HEK293 (cell line): ENCODE measurements around the gene ZNF32.

Source experiments
- CTCF ChIA-PET: fragments of 350-600 bp; formaldehyde crosslinking; extraction: SDS; loops from one replicate; lab custom pipeline; 2021; ENCODE audit warnings: antibody characterized with exemption; lab: Yijun Ruan, JAX
- POLR2A ChIA-PET: fragments of 300-600 bp; formaldehyde crosslinking; extraction: SDS; loops from one replicate; lab custom pipeline; 2020; ENCODE audit warnings: antibody characterized with exemption, inconsistent platforms; lab: Yijun Ruan, JAX
- H3K27ac ChIP-seq: fragments of 200-500 bp; sonication (Bioruptor generic); 2 replicates; pipeline ENCODE4 v1.5.1; 2014; ENCODE audit warnings: low read depth, low read length, control low read depth, inconsistent platforms; ENCODE audit errors: extremely low read depth
- H3K36me3 ChIP-seq, 2 experiments: fragments of 200-500 bp in 1 of 2; sonication (Bioruptor generic) in 1 of 2; 1 replicate in 1 of 2; 2 replicates in 1 of 2; pipeline ENCODE4 v1.5.1; 2014 to 2017; ENCODE audit warnings: inconsistent platforms in 2 of 2, low read length in 2 of 2; ENCODE audit not compliant: control insufficient read depth in 2 of 2, insufficient read depth in 1 of 2
- H3K4me1 ChIP-seq: fragments of 200-500 bp; sonication (Bioruptor generic); 2 replicates; pipeline ENCODE4 v1.5.1; 2014; ENCODE audit warnings: mild to moderate bottlenecking, low read length, inconsistent platforms; ENCODE audit not compliant: control insufficient read depth, insufficient read depth
- H3K4me3 ChIP-seq: 2 replicates; pipeline ENCODE4 v1.5.1; 2011; ENCODE audit warnings: low read depth, mild to moderate bottlenecking, control low read depth, low read length, moderate library complexity
- H3K9me3 ChIP-seq: fragments of 200-500 bp; sonication (Bioruptor generic); 2 replicates; pipeline ENCODE4 v1.5.1; 2014; ENCODE audit warnings: low read depth, low read length, inconsistent platforms; ENCODE audit not compliant: control insufficient read depth, insufficient read depth
- BCL11B ChIP-seq: fragments of 450-650 bp; formaldehyde crosslinking; IDR thresholded peaks from 2 replicates; pipeline ENCODE4 v1.5.1; 2016; ENCODE audit warnings: low read depth, missing biosample characterization, missing genetic modification characterization
- MEIS1 ChIP-seq: sonication (generic); formaldehyde crosslinking; IDR thresholded peaks from 2 replicates; pipeline ENCODE4 v1.8.1; 2022; ENCODE audit warnings: missing genetic modification reagents, mild to moderate bottlenecking, borderline replicate concordance
- ZBTB8A ChIP-seq: fragments of 450-650 bp; formaldehyde crosslinking; IDR thresholded peaks from 2 replicates; pipeline ENCODE4 v1.5.1; 2016; ENCODE audit warnings: missing biosample characterization, missing genetic modification characterization
- ZIC2 ChIP-seq: fragments of 450-650 bp; formaldehyde crosslinking; IDR thresholded peaks from 2 replicates; pipeline ENCODE4 v1.5.1; 2016; ENCODE audit warnings: missing biosample characterization, missing genetic modification characterization
- ZNF223 ChIP-seq: fragments of 450-650 bp; formaldehyde crosslinking; IDR thresholded peaks from 2 replicates; pipeline ENCODE4 v1.5.1; 2016; ENCODE audit warnings: missing biosample characterization, missing genetic modification characterization
- ZNF426 ChIP-seq: fragments of 450-650 bp; formaldehyde crosslinking; IDR thresholded peaks from 2 replicates; pipeline ENCODE4 v1.5.1; 2017; ENCODE audit warnings: missing biosample characterization, missing genetic modification characterization, mild to moderate bottlenecking, inconsistent platforms, moderate library complexity
- ZNF473 ChIP-seq: fragments of 450-650 bp; formaldehyde crosslinking; IDR thresholded peaks from 2 replicates; pipeline ENCODE4 v1.5.1; 2017; ENCODE audit warnings: missing biosample characterization, missing genetic modification characterization
- ZNF629 ChIP-seq: fragments of 450-650 bp; formaldehyde crosslinking; IDR thresholded peaks from 2 replicates; pipeline ENCODE4 v1.5.1; 2017; ENCODE audit warnings: missing biosample characterization, missing genetic modification characterization
- ZNF701 ChIP-seq: fragments of 450-650 bp; formaldehyde crosslinking; IDR thresholded peaks from 2 replicates; pipeline ENCODE4 v1.5.1; 2016; ENCODE audit warnings: missing biosample characterization, missing genetic modification characterization
- ZNF707 ChIP-seq: fragments of 450-650 bp; formaldehyde crosslinking; IDR thresholded peaks from 2 replicates; pipeline ENCODE4 v1.5.1; 2016; ENCODE audit warnings: missing biosample characterization, missing genetic modification characterization
- ZNF776 ChIP-seq: fragments of 450-650 bp; formaldehyde crosslinking; IDR thresholded peaks from 2 replicates; pipeline ENCODE4 v1.5.0; 2017; ENCODE audit warnings: missing biosample characterization, missing genetic modification characterization, borderline replicate concordance
- ZNF777 ChIP-seq: fragments of 450-650 bp; formaldehyde crosslinking; IDR thresholded peaks from 2 replicates; pipeline ENCODE4 v1.5.1; 2017; ENCODE audit warnings: missing biosample characterization, missing genetic modification characterization, borderline replicate concordance
- ZNF785 ChIP-seq: fragments of 450-650 bp; formaldehyde crosslinking; IDR thresholded peaks from 2 replicates; pipeline ENCODE4 v1.5.1; 2016; ENCODE audit warnings: missing biosample characterization, missing genetic modification characterization
- ZNF791 ChIP-seq: fragments of 450-650 bp; formaldehyde crosslinking; IDR thresholded peaks from 2 replicates; pipeline ENCODE4 v1.5.1; 2016; ENCODE audit warnings: missing biosample characterization, missing genetic modification characterization
- TF ChIP-seq, protein P1 (sequence below): fragments of 450-650 bp; formaldehyde crosslinking; IDR thresholded peaks from 2 replicates; pipeline ENCODE4 v1.5.1; 2016; ENCODE audit warnings: missing biosample characterization, missing genetic modification characterization
- TF ChIP-seq, protein P2 (sequence below): fragments of 450-650 bp; formaldehyde crosslinking; IDR thresholded peaks from 2 replicates; pipeline ENCODE4 v1.5.1; 2016; ENCODE audit warnings: missing biosample characterization, missing genetic modification characterization, low read depth
- TF ChIP-seq, protein P3 (sequence below): fragments of 450-650 bp; formaldehyde crosslinking; IDR thresholded peaks from 2 replicates; pipeline ENCODE4 v1.5.1; 2017; ENCODE audit warnings: missing biosample characterization, missing genetic modification characterization
- TF ChIP-seq, protein P4 (sequence below): fragments of 450-650 bp; formaldehyde crosslinking; IDR thresholded peaks from 2 replicates; pipeline ENCODE4 v1.5.1; 2016; ENCODE audit warnings: missing biosample characterization, missing genetic modification characterization
- TF ChIP-seq, protein P5 (sequence below): fragments of 450-650 bp; formaldehyde crosslinking; conservative IDR thresholded peaks from 2 replicates; pipeline ENCODE4 v1.5.1; 2016; ENCODE audit warnings: low read depth, missing biosample characterization, missing genetic modification characterization

ZNF32 gene

DNA sequence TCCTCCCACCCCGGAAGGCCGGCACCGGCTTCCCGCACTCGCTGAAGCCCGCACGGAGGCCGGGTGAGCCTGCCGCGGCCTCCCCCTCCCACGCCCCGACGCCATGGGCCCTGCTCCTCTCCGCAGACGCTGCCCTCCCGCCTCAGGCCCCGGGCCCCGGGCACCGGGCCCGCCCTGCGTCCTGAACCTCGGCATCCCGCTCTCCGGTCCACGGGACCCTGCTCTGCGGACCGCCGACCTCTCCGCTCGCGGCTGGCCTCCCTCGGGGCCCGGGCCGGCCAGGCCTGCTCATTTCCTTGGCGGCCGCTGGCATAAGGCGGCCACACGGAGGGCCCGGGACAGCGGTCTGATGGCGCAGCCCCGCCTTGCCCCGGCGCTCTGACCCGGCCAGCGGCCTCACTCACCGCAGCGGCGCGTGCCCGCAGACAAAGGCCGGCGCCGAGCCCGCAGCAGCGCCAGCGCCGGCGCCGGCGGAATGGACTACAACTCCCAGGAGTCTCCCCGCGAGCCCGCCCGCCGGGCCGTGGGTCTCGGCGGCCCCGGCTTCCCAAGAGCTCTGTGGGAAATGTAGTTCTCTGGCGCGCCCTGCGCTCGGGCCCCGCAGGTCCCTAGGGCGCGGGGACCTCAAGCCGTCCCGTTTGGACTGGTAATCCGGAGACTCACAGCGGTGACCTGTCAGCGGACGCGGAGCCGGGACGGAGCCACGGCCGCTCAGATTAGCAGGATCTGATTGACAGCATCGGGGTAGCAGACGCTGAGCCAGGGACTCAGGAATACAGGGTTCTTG is at the start of gene ZNF32 (continued):
- TF ChIP-seq MEIS1 (CRISPR knock-in tag) (no peak; the same call in 1 of the 2 replicates), ZNF707 (tag by site-specific recombination) (no peak), ZNF776 (no peak), ZNF701 (tag by site-specific recombination) (no peak), ZNF777 (tag by site-specific recombination) (no peak), ZNF426 (tag by site-specific recombination) (no peak)
- TF ChIP-seq, protein P1, sequence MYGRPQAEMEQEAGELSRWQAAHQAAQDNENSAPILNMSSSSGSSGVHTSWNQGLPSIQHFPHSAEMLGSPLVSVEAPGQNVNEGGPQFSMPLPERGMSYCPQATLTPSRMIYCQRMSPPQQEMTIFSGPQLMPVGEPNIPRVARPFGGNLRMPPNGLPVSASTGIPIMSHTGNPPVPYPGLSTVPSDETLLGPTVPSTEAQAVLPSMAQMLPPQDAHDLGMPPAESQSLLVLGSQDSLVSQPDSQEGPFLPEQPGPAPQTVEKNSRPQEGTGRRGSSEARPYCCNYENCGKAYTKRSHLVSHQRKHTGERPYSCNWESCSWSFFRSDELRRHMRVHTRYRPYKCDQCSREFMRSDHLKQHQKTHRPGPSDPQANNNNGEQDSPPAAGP (tag by site-specific recombination): no peak
- TF ChIP-seq, protein P2, sequence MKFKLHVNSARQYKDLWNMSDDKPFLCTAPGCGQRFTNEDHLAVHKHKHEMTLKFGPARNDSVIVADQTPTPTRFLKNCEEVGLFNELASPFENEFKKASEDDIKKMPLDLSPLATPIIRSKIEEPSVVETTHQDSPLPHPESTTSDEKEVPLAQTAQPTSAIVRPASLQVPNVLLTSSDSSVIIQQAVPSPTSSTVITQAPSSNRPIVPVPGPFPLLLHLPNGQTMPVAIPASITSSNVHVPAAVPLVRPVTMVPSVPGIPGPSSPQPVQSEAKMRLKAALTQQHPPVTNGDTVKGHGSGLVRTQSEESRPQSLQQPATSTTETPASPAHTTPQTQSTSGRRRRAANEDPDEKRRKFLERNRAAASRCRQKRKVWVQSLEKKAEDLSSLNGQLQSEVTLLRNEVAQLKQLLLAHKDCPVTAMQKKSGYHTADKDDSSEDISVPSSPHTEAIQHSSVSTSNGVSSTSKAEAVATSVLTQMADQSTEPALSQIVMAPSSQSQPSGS: no peak

DNA sequence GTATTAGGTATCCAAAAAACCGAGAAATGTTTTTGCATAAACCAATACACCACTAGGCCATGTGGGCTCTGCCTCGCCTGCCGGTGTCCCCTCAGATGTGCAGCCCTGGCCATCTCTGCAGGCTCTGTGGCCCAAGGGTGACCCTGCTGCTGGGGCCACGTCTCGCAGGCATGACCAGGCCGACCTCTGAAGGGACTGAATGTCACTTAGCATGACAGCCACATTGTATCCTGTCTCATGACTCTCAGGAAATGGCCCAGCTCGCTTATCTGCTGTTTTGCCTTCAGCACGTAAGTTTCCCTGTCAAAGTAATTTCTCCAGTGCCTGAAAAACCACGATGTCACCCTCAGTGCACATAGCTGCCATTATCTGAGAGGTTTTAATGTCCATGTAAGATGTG is 49.5 kb upstream of the ZNF32 start:
- H3K27ac ChIP-seq: no peak overlapping the region
- no peaks in the 10 kb centered on the region for H3K36me3 ChIP-seq
- TF ChIP-seq ZNF473 (tag by site-specific recombination): no peak
- ChIA-PET POLR2A (no interaction called here), CTCF (interaction anchor here (1.0 kb wide), 1 partner anchor 9 kb away, joined by 4 read pairs; no protein-coding TSS in a partner anchor)
- H3K9me3 ChIP-seq: no peaks in the 10 kb centered on the region
- H3K4me1 ChIP-seq: no peaks in the 10 kb centered on the region
- H3K4me3 ChIP-seq: no peak overlapping the region

DNA sequence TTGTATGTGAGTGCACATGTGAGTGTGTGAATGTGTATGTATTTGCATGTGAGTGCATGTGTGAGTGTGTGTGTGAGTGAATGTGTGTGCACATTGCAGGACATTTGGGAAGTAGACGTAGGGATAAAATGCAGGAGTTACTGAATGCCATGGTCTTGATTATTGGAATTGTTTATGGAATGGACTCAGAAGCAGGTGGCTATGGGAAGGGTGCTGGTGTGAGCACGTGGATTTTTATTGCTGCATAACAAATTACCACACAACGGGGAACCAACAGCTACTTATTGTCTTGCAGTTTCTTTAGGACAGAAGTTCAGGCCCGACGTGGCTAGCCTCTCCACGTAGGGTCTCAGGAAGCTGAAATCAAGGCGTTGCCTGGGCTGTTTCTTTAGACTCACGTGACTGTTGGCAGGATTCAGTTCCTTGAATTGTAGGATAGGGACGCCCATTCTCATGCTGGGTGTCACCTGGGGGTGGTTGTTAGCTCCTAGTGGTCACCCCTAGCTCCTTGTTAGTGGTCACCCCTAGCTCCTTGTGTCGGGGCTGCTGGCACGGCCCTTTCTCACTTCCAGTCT is 48.3 kb upstream of the ZNF32 start:
- no peaks in the 10 kb centered on the region for H3K9me3 ChIP-seq
- ChIA-PET CTCF (no interaction called here), POLR2A (no interaction called here)
- no peaks in the 10 kb centered on the region for H3K4me1 ChIP-seq
- no peak overlapping the region for H3K4me3 ChIP-seq
- no peak overlapping the region for H3K27ac ChIP-seq
- H3K36me3 ChIP-seq: no peaks in the 10 kb centered on the region
- TF ChIP-seq ZBTB8A (no peak), BCL11B (tag by site-specific recombination) (no peak), ZNF629 (tag by site-specific recombination) (no peak), ZNF791 (no peak), ZNF223 (no peak), ZIC2 (no peak), ZNF785 (tag by site-specific recombination) (no peak)
- TF ChIP-seq, protein P3, sequence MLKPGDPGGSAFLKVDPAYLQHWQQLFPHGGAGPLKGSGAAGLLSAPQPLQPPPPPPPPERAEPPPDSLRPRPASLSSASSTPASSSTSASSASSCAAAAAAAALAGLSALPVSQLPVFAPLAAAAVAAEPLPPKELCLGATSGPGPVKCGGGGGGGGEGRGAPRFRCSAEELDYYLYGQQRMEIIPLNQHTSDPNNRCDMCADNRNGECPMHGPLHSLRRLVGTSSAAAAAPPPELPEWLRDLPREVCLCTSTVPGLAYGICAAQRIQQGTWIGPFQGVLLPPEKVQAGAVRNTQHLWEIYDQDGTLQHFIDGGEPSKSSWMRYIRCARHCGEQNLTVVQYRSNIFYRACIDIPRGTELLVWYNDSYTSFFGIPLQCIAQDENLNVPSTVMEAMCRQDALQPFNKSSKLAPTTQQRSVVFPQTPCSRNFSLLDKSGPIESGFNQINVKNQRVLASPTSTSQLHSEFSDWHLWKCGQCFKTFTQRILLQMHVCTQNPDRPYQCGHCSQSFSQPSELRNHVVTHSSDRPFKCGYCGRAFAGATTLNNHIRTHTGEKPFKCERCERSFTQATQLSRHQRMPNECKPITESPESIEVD (tag by site-specific recombination): no peak
- TF ChIP-seq, protein P4, sequence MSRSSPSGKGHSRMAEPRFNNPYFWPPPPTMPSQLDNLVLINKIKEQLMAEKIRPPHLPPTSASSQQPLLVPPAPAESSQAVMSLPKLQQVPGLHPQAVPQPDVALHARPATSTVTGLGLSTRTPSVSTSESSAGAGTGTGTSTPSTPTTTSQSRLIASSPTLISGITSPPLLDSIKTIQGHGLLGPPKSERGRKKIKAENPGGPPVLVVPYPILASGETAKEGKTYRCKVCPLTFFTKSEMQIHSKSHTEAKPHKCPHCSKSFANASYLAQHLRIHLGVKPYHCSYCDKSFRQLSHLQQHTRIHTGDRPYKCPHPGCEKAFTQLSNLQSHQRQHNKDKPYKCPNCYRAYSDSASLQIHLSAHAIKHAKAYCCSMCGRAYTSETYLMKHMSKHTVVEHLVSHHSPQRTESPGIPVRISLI (tag by site-specific recombination): no peak
- TF ChIP-seq, protein P5, sequence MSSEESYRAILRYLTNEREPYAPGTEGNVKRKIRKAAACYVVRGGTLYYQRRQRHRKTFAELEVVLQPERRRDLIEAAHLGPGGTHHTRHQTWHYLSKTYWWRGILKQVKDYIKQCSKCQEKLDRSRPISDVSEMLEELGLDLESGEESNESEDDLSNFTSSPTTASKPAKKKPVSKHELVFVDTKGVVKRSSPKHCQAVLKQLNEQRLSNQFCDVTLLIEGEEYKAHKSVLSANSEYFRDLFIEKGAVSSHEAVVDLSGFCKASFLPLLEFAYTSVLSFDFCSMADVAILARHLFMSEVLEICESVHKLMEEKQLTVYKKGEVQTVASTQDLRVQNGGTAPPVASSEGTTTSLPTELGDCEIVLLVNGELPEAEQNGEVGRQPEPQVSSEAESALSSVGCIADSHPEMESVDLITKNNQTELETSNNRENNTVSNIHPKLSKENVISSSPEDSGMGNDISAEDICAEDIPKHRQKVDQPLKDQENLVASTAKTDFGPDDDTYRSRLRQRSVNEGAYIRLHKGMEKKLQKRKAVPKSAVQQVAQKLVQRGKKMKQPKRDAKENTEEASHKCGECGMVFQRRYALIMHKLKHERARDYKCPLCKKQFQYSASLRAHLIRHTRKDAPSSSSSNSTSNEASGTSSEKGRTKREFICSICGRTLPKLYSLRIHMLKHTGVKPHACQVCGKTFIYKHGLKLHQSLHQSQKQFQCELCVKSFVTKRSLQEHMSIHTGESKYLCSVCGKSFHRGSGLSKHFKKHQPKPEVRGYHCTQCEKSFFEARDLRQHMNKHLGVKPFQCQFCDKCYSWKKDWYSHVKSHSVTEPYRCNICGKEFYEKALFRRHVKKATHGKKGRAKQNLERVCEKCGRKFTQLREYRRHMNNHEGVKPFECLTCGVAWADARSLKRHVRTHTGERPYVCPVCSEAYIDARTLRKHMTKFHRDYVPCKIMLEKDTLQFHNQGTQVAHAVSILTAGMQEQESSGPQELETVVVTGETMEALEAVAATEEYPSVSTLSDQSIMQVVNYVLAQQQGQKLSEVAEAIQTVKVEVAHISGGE (tag by site-specific recombination): no peak
